ENCODE measurements around the gene NOP16.

The NOP16 gene

GRCh38 chr5:176416965-176417364 lies 28.6 kb upstream of the NOP16 start:
- TF ChIP-seq, protein P1, sequence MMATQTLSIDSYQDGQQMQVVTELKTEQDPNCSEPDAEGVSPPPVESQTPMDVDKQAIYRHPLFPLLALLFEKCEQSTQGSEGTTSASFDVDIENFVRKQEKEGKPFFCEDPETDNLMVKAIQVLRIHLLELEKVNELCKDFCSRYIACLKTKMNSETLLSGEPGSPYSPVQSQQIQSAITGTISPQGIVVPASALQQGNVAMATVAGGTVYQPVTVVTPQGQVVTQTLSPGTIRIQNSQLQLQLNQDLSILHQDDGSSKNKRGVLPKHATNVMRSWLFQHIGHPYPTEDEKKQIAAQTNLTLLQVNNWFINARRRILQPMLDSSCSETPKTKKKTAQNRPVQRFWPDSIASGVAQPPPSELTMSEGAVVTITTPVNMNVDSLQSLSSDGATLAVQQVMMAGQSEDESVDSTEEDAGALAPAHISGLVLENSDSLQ (IDR thresholded peaks at IDR 0.05): no peak
- ChIA-PET CTCF (interaction anchor here (1.0 to 1.7 kb wide), 4 partner anchors 9 to 156 kb away, joined by 3 to 8 read pairs (median 4); partner anchors contain the start of gene FAF2), POLR2A (interaction anchor here (0.6 to 2.4 kb wide), 6 partner anchors 28 to 126 kb away, joined by 3 to 12 read pairs (median 8); partner anchors contain the start of genes FAF2, HIGD2A, KIAA1191 and NOP16)
- no peak for DNase-seq (ENCODE audit: extremely low spot score)

- ChIA-PET POLR2A (interaction anchor here (0.6 to 2.4 kb wide), 6 partner anchors 28 to 127 kb away, joined by 3 to 12 read pairs (median 7); partner anchors contain the start of genes FAF2, HIGD2A, KIAA1191 and NOP16), CTCF (interaction anchor here (1.0 to 1.7 kb wide), 3 partner anchors 9 to 120 kb away, joined by 3 to 8 read pairs (median 4); partner anchors contain the start of gene FAF2)
- TF ChIP-seq ARNT (IDR thresholded peaks at IDR 0.05) (peak; percentile 64), L3MBTL2 (conservative IDR thresholded peaks at IDR 0.05) (peak; percentile 58), TARDBP (IDR thresholded peaks at IDR 0.05) (no peak), LEF1 (IDR thresholded peaks at IDR 0.05; ENCODE audit: borderline replicate concordance) (peak; percentile 92; the same call in 1 of the 2 replicates), FOXM1 (IDR thresholded peaks at IDR 0.05; ENCODE audit: borderline replicate concordance) (peak; percentile 44; the same call in 1 of the 2 replicates)
- peak; percentile 99 for DNase-seq (ENCODE audit: extremely low spot score)
Measured at GRCh38 chr5:176415952-176416924, 27.8 kb upstream of the NOP16 start, which contains the start of gene CLTB. TSS of gene CLTB (minus strand) at chr5:176416539. CDS start at chr5:176416363, 176 bp downstream.

DNA sequence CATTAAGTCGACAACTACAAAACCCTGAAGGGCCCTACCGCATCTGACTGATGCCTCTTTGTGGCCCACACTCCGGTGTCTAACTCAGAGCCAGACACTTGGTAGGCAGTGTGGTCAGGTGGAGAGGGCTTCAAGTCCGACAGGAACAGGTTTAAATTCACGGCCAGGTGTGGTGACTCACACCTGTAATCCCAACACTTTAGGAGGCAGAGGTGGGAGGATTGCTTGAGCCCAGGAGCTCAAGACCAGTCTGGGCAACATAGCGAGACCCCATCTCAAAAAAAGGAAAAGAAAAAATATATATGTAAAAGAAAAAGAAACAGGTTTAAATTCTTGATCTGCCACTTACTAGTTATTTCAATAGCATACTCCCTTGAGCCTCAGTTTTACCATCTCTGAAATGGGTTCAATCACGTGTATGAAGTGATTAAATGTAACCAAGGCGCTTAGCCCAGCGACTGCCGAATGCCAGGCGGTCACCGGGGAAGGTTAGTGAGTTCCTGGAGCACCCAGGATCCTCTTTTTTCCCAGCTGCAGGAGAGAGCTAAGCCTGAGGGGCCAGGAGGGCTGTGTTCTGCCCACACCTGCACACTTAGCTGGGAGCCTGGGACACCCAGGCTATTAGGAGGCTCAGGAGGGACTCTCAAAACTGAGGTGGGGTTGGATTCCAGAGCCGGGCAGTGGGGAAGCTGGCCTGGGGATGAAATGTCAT lies 27.0 kb upstream of the NOP16 start:
- POLR2A ChIA-PET: interaction anchor here (1.0 to 1.8 kb wide), 4 partner anchors 27 to 128 kb away, joined by 3 to 8 read pairs (median 6); partner anchors contain the start of genes FAF2, HIGD2A, KIAA1191 and NOP16
- TF ChIP-seq FOXA1 (IDR thresholded peaks at IDR 0.05) (no peak), ELF4 (IDR thresholded peaks at IDR 0.05) (no peak), CTBP1 (IDR thresholded peaks at IDR 0.05; ENCODE audit: borderline replicate concordance) (no peak), SUZ12 (IDR thresholded peaks at IDR 0.05) (no peak), ZNF384 (IDR thresholded peaks at IDR 0.05) (no peak), FOXK2 (IDR thresholded peaks at IDR 0.05) (no peak), SP1 (IDR thresholded peaks at IDR 0.05) (no peak), L3MBTL2 (conservative IDR thresholded peaks at IDR 0.05) (no peak), TARDBP (IDR thresholded peaks at IDR 0.05) (no peak), FOXM1 (IDR thresholded peaks at IDR 0.05; ENCODE audit: borderline replicate concordance) (no peak), ARNT (IDR thresholded peaks at IDR 0.05) (no peak), NFRKB (IDR thresholded peaks at IDR 0.05) (no peak), BHLHE40 (IDR thresholded peaks at IDR 0.05; ENCODE audit: borderline replicate concordance) (no peak)
- TF ChIP-seq, protein P1 (IDR thresholded peaks at IDR 0.05): no peak

DNA sequence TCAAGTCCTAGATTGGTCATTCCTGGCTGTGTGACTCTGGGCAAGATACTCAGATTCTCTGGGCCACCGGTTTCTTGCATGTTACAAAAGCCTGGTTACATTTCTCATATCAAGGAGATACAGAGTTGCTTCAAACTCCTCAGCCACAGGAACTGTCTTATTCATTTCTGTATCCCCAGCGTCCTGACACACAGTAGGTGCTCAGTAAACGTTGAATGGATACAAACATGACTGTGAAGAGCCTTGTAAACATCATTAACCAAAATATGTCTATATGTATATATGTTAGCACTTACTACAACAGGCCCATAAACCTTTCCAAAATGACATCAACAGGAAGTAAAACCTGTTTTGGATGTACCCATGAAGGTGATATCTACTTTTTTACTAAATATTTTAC lies 26.3 kb upstream of the NOP16 start:
- CTCF ChIA-PET: no interaction called here
- POLR2A ChIA-PET: no interaction called here
- TF ChIP-seq, protein P1 (IDR thresholded peaks at IDR 0.05): no peak
- no peak for TF ChIP-seq NFRKB (IDR thresholded peaks at IDR 0.05)
- TF ChIP-seq L3MBTL2 (conservative IDR thresholded peaks at IDR 0.05): no peak
- TF ChIP-seq SP1 (IDR thresholded peaks at IDR 0.05): no peak
- no peak for TF ChIP-seq LEF1 (IDR thresholded peaks at IDR 0.05; ENCODE audit: borderline replicate concordance)
- no peak for TF ChIP-seq ELF4 (IDR thresholded peaks at IDR 0.05)
- TF ChIP-seq TARDBP (IDR thresholded peaks at IDR 0.05): no peak
- peak; percentile 5 for DNase-seq (ENCODE audit: extremely low spot score)

More for the DNA sequence above, 27.0 kb upstream of the NOP16 start:
- CTCF ChIA-PET: interaction anchor here (1.7 kb wide), 1 partner anchor 32 kb away, joined by 8 read pairs; the partner anchor contains the start of gene FAF2
- peak; percentile 6 for DNase-seq (ENCODE audit: extremely low spot score)

DNA sequence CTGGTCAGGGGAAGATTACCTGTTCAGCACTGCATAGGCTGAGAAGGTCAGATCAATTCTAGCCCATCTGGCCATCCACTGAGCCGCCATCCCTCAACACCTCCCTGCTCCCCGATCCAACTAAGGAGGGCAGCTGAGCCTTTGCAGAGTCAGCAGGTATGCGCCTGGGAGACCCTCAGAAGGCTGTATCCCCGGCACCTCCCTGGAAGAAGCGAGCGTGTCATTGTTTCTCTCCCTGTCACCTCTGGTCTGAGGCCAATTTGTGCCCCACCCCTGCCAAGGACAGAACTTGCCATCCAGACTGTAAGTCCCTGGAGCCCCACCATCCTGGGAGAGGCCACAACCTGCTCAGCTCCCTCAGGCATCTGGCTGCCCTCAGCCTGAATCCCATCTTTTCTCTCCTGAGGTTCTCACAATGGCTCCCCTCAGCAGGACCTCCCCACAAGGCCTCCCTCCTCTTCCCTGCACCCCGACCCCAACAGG lies 25.4 kb upstream of the NOP16 start:
- POLR2A ChIA-PET: no interaction called here

More for the DNA sequence above, 25.4 kb upstream of the NOP16 start:
- CTCF ChIA-PET: no interaction called here
- TF ChIP-seq NFRKB (IDR thresholded peaks at IDR 0.05) (no peak), CTBP1 (IDR thresholded peaks at IDR 0.05; ENCODE audit: borderline replicate concordance) (no peak), SUZ12 (IDR thresholded peaks at IDR 0.05) (no peak), ZNF384 (IDR thresholded peaks at IDR 0.05) (no peak), ELF4 (IDR thresholded peaks at IDR 0.05) (no peak)
- TF ChIP-seq, protein P1 (IDR thresholded peaks at IDR 0.05): no peak
- DNase-seq (ENCODE audit: extremely low spot score): peak; percentile 4

Measured in HEK293T (cell line).